Measurements from ENCODE around the gene GPSM3.
A peak's percentile ranks its signal among the peaks of the same experiment; 100 is the strongest.

DNA sequence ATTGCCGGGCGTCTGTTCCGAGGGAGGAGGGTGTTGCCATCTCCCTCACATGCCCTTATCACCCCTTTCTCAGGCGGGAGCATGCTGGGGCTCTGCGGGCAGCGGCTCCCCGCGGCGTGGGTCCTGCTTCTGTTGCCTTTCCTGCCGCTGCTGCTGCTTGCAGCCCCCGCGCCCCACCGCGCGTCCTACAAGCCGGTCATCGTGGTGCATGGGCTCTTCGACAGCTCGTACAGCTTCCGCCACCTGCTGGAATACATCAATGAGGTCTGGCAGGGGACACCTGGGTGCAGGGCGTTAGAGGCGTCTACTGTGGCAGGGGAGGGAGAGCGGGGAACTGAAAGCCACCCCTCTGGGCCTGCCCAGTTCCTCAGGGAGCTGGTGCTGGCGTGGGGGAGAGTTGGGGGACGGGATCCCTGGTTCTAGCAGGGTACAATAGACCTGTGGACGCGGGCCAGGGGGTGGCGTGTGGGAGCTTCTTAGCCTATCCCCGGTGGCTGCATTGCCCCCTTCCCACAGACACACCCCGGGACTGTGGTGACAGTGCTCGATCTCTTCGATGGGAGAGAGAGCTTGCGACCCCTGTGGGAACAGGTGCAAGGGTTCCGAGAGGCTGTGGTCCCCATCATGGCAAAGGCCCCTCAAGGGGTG is 37.8 kb downstream of the GPSM3 start:
- peak; percentile 75 for TF ChIP-seq CTCF (IDR thresholded peaks at IDR 0.05; ENCODE audit: borderline replicate concordance, extremely low read depth, low read length, poor library complexity, severe bottlenecking)
- TF ChIP-seq EZH2 (IDR thresholded peaks at IDR 0.05; ENCODE audit: borderline replicate concordance, low read depth, low read length, severe bottlenecking) = no peak

All from DND-41 (cell line).